ENCODE results near the gene CFAP107.

CFAP107 gene

GRCh38 chr1:12761781-12762180, 15.8 kb downstream of the CFAP107 start:
- DNase-seq (ENCODE audit: extremely low spot score) = no peak
- ChIA-PET CTCF (interaction anchor here (0.6 to 0.7 kb wide), 2 partner anchors 13 to 913 kb away, joined by 3 to 5 read pairs; no protein-coding TSS in a partner anchor), POLR2A (no interaction called here)
- TF ChIP-seq FOXA1 (IDR thresholded peaks at IDR 0.05) (no peak), LEF1 (IDR thresholded peaks at IDR 0.05; ENCODE audit: borderline replicate concordance) (no peak), BHLHE40 (IDR thresholded peaks at IDR 0.05; ENCODE audit: borderline replicate concordance) (no peak), HDGF (IDR thresholded peaks at IDR 0.05; ENCODE audit: borderline replicate concordance) (no peak), ZNF384 (IDR thresholded peaks at IDR 0.05) (no peak), L3MBTL2 (conservative IDR thresholded peaks at IDR 0.05) (no peak), ARNT (IDR thresholded peaks at IDR 0.05) (no peak), PKNOX1 (IDR thresholded peaks at IDR 0.05) (no peak), CTBP1 (IDR thresholded peaks at IDR 0.05; ENCODE audit: borderline replicate concordance) (no peak), FOXK2 (IDR thresholded peaks at IDR 0.05) (no peak), NFRKB (IDR thresholded peaks at IDR 0.05) (no peak), TARDBP (IDR thresholded peaks at IDR 0.05) (no peak), FOXM1 (IDR thresholded peaks at IDR 0.05; ENCODE audit: borderline replicate concordance) (no peak), SUZ12 (IDR thresholded peaks at IDR 0.05) (no peak)

GRCh38 chr1:12762766-12763165, 16.8 kb downstream of the CFAP107 start:
- ChIA-PET CTCF (interaction anchor here (0.7 kb wide), 1 partner anchor 912 kb away, joined by 5 read pairs; no protein-coding TSS in a partner anchor), POLR2A (no interaction called here)
- no peak for DNase-seq (ENCODE audit: extremely low spot score)
- TF ChIP-seq FOXK2 (IDR thresholded peaks at IDR 0.05) (no peak), ELF4 (IDR thresholded peaks at IDR 0.05) (no peak), FOXA1 (IDR thresholded peaks at IDR 0.05) (no peak), TARDBP (IDR thresholded peaks at IDR 0.05) (no peak), FOXM1 (IDR thresholded peaks at IDR 0.05; ENCODE audit: borderline replicate concordance) (no peak), NFRKB (IDR thresholded peaks at IDR 0.05) (no peak), CTBP1 (IDR thresholded peaks at IDR 0.05; ENCODE audit: borderline replicate concordance) (no peak), ARNT (IDR thresholded peaks at IDR 0.05) (no peak), SP1 (IDR thresholded peaks at IDR 0.05) (no peak), L3MBTL2 (conservative IDR thresholded peaks at IDR 0.05) (no peak), PKNOX1 (IDR thresholded peaks at IDR 0.05) (no peak), HDGF (IDR thresholded peaks at IDR 0.05; ENCODE audit: borderline replicate concordance) (no peak), BHLHE40 (IDR thresholded peaks at IDR 0.05; ENCODE audit: borderline replicate concordance) (no peak)

GRCh38 chr1:12763479-12763878, 17.5 kb downstream of the CFAP107 start:
- CTCF ChIA-PET = no interaction called here
- no peak for DNase-seq (ENCODE audit: extremely low spot score)
- no peak for TF ChIP-seq ELF4 (IDR thresholded peaks at IDR 0.05)
- TF ChIP-seq LEF1 (IDR thresholded peaks at IDR 0.05; ENCODE audit: borderline replicate concordance) = no peak
- TF ChIP-seq NFRKB (IDR thresholded peaks at IDR 0.05) = no peak
- TF ChIP-seq FOXK2 (IDR thresholded peaks at IDR 0.05) = no peak
- TF ChIP-seq FOXM1 (IDR thresholded peaks at IDR 0.05; ENCODE audit: borderline replicate concordance) = no peak
- no peak for TF ChIP-seq PKNOX1 (IDR thresholded peaks at IDR 0.05)
- TF ChIP-seq L3MBTL2 (conservative IDR thresholded peaks at IDR 0.05) = no peak
- no peak for TF ChIP-seq FOXA1 (IDR thresholded peaks at IDR 0.05)
- TF ChIP-seq BHLHE40 (IDR thresholded peaks at IDR 0.05; ENCODE audit: borderline replicate concordance) = no peak
- TF ChIP-seq ZNF384 (IDR thresholded peaks at IDR 0.05) = no peak
- no peak for TF ChIP-seq CTBP1 (IDR thresholded peaks at IDR 0.05; ENCODE audit: borderline replicate concordance)
- TF ChIP-seq HDGF (IDR thresholded peaks at IDR 0.05; ENCODE audit: borderline replicate concordance) = no peak
- POLR2A ChIA-PET = no interaction called here

- ChIA-PET POLR2A (no interaction called here), CTCF (no interaction called here)
- no peak for DNase-seq (ENCODE audit: extremely low spot score)
- TF ChIP-seq FOXA1 (IDR thresholded peaks at IDR 0.05) (no peak), SP1 (IDR thresholded peaks at IDR 0.05) (no peak), FOXK2 (IDR thresholded peaks at IDR 0.05) (no peak), PKNOX1 (IDR thresholded peaks at IDR 0.05) (no peak), FOXM1 (IDR thresholded peaks at IDR 0.05; ENCODE audit: borderline replicate concordance) (no peak), ELF4 (IDR thresholded peaks at IDR 0.05) (no peak)
Measured at GRCh38 chr1:12764016-12764415, 18.0 kb downstream of the CFAP107 start.

GRCh38 chr1:12769031-12769430, 23.0 kb downstream of the CFAP107 start:
- no peak for DNase-seq (ENCODE audit: extremely low spot score)
- ChIA-PET CTCF (no interaction called here), POLR2A (no interaction called here)
- no peak for TF ChIP-seq SUZ12 (IDR thresholded peaks at IDR 0.05)
- no peak for TF ChIP-seq BHLHE40 (IDR thresholded peaks at IDR 0.05; ENCODE audit: borderline replicate concordance)
- TF ChIP-seq ZNF384 (IDR thresholded peaks at IDR 0.05) = no peak
- no peak for TF ChIP-seq L3MBTL2 (conservative IDR thresholded peaks at IDR 0.05)
- TF ChIP-seq FOXM1 (IDR thresholded peaks at IDR 0.05; ENCODE audit: borderline replicate concordance) = no peak
- TF ChIP-seq NFRKB (IDR thresholded peaks at IDR 0.05) = no peak
- no peak for TF ChIP-seq FOXK2 (IDR thresholded peaks at IDR 0.05)
- no peak for TF ChIP-seq FOXA1 (IDR thresholded peaks at IDR 0.05)
- no peak for TF ChIP-seq ARNT (IDR thresholded peaks at IDR 0.05)
- TF ChIP-seq SP1 (IDR thresholded peaks at IDR 0.05) = no peak
- no peak for TF ChIP-seq ELF4 (IDR thresholded peaks at IDR 0.05)
- no peak for TF ChIP-seq CTBP1 (IDR thresholded peaks at IDR 0.05; ENCODE audit: borderline replicate concordance)
- no peak for TF ChIP-seq LEF1 (IDR thresholded peaks at IDR 0.05; ENCODE audit: borderline replicate concordance)
- TF ChIP-seq PKNOX1 (IDR thresholded peaks at IDR 0.05) = no peak
- TF ChIP-seq HDGF (IDR thresholded peaks at IDR 0.05; ENCODE audit: borderline replicate concordance) = no peak
- no peak for TF ChIP-seq TARDBP (IDR thresholded peaks at IDR 0.05)
